Cardiac muscle cell (in vitro differentiated cells and primary cell): ENCODE results near the gene NOD1. TPM values are rescaled to one million over a fixed set of nuclear protein-coding genes. Genes with fewer than 3 reads are reported as not detected.

Experiments used
- DNase-seq, 2 donors: peaks; one replicate each; pipeline versions ENCODE4 v3.0.0 to v3.0.0-alpha.2; 2010 to 2017; ENCODE audit warnings: low read depth in 1 of 2, low spot score in 1 of 2
- H3K27ac ChIP-seq: fragments of 200-600 bp; sonication (generic); 2 replicates; pipeline ENCODE4 v1.5.1; 2016
- H3K27me3 ChIP-seq: fragments of 200-600 bp; sonication (generic); 2 replicates; pipeline ENCODE4 v1.6.0; 2016; ENCODE audit warnings: control low read depth
- H3K36me3 ChIP-seq: fragments of 200-600 bp; sonication (generic); 2 replicates; pipeline ENCODE4 v1.5.1; 2016; ENCODE audit warnings: control low read depth
- H3K4me1 ChIP-seq: fragments of 200-600 bp; sonication (generic); 2 replicates; pipeline ENCODE4 v1.8.1; 2017; ENCODE audit warnings: low read depth, mild to moderate bottlenecking, mixed run types
- H3K4me3 ChIP-seq: fragments of 200-600 bp; sonication (generic); 2 replicates; pipeline ENCODE4 v1.5.1; 2016; ENCODE audit warnings: mild to moderate bottlenecking
- H3K9me3 ChIP-seq: fragments of 200-600 bp; sonication (generic); 2 replicates; pipeline ENCODE4 v1.5.1; 2017; ENCODE audit warnings: low read depth, mild to moderate bottlenecking, control low read depth
- CTCF ChIP-seq: IDR thresholded peaks from 2 replicates; pipeline ENCODE4 v1.5.1; 2012; ENCODE audit warnings: low read depth, mild to moderate bottlenecking, low read length
- polyA plus RNA-seq: library from polyadenylated mRNA; unstranded; fragments of >200 nt; fragmentation: Nextera tagmentation; extraction: Ambion mirVana; gene quantifications from 2 replicates; pipeline ENCODE4 v1.2.1, GENCODE V29; 2016
- total RNA-seq: library from RNA; depleted of rRNA; stranded (reverse); fragments of >200 nt; gene quantifications from 2 replicates; pipeline ENCODE4 v1.2.3, GENCODE V29; 2016

Gene NOD1
- total and polyA plus RNA-seq, 2 experiments from 2014 or later, result 20.3 to 79.6 TPM

GRCh38 chr7:30459591-30460245 lies 18.9 kb downstream of the NOD1 start:
- Histone ChIP-seq H3K9me3 (no peaks in the 10 kb centered on the region), H3K27ac (no peak overlapping the region), H3K4me1 (peaks cover 9% of the 10 kb centered on the region), H3K27me3 (no peaks in the 10 kb centered on the region), H3K36me3 (peaks cover 10% of the 10 kb centered on the region), H3K4me3 (no peak overlapping the region)
- peak in 1 of 2 donors; percentile 97 for DNase-seq
- no peak for TF ChIP-seq CTCF

- no peak for DNase-seq
- Histone ChIP-seq H3K36me3 (peaks cover 10% of the 10 kb centered on the region), H3K9me3 (no peaks in the 10 kb centered on the region), H3K4me3 (no peak overlapping the region), H3K27me3 (no peaks in the 10 kb centered on the region), H3K27ac (no peak overlapping the region), H3K4me1 (peaks cover 4% of the 10 kb centered on the region)
- TF ChIP-seq CTCF, result no peak
Observed at GRCh38 chr7:30458311-30458710, 20.3 kb downstream of the NOD1 start.

DNA sequence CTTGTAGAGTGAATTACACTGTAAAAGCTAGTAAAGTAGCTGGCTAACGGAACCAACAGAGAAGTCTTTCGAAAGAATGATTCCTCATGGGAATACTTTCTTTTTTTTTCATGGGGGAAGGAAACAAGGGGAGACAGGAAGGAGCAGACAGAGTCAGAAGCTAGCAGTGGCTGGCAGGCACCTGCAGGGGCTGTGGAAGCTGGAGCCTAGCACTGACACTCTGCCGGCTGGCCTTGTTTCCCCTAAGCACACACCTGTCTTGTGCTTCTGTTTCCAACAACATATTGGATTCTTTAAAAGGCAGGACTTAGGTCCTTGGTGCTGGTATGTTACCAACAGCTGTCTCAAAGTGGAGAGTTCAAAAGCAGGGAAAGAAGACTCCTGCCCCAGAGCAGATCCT lies 24.7 kb downstream of the NOD1 start:
- DNase-seq, result peak in 1 of 2 donors; percentile 69
- Histone ChIP-seq H3K4me1 (peaks cover 12% of the 10 kb centered on the region), H3K9me3 (no peaks in the 10 kb centered on the region), H3K36me3 (peaks cover 12% of the 10 kb centered on the region), H3K27ac (peak overlapping the region; percentile 57), H3K4me3 (no peak overlapping the region), H3K27me3 (no peaks in the 10 kb centered on the region)
- TF ChIP-seq CTCF, result no peak

GRCh38 chr7:30453016-30453415 lies 25.6 kb downstream of the NOD1 start:
- no peaks in the 10 kb centered on the region for H3K27me3 ChIP-seq
- DNase-seq, result peak in 1 of 2 donors; percentile 65
- no peak overlapping the region for H3K4me3 ChIP-seq
- TF ChIP-seq CTCF, result no peak
- peaks cover 13% of the 10 kb centered on the region for H3K36me3 ChIP-seq
- peak overlapping the region; percentile 57 for H3K27ac ChIP-seq
- H3K9me3 ChIP-seq, result no peaks in the 10 kb centered on the region
- H3K4me1 ChIP-seq, result peaks cover 21% of the 10 kb centered on the region

DNA sequence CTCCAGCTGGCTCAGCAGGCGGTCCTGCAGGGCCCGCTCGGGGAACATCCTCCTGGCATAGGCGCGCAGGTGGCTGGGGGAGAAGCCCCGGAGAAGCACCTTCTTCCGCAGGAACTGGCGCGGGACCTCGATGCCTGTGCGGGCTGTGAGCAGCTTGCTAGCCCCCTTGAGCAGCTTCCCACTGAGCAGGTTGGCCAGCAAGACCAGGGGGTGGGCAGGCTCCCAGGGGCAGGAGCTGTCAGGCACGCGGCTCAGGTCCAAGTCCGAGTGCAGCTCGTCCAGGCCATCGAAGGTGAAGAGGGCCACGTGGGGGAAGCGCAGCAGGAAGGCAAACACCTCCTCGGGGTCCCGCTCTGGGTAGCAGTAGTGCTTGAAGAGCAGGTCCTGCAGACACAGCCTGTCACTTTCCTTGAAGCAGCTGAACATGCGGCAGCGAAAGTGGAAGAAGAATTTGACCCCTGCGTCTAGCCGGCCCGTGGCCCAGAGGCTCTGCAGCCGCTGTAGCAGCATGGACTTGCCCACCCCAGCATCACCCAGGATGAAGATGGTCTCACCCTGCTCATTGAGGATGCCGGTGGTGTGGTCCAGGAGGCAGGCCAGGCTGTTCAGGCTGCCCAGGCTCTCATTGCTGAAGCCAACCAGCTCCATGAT lies 26.2 kb downstream of the NOD1 start:
- no peak for DNase-seq
- Histone ChIP-seq H3K4me3 (no peak overlapping the region), H3K27me3 (no peaks in the 10 kb centered on the region), H3K9me3 (no peaks in the 10 kb centered on the region), H3K27ac (peak overlapping the region; percentile 57), H3K36me3 (peaks cover 19% of the 10 kb centered on the region), H3K4me1 (peaks cover 26% of the 10 kb centered on the region)
- no peak for TF ChIP-seq CTCF
